Gastroesophageal sphincter (tissue), 4 donors: ENCODE measurements around the gene CHRNA9. TPM values are rescaled to one million over a fixed set of nuclear protein-coding genes. Genes with fewer than 3 reads are reported as not detected.
"Not testable (repeated sequence)": the region's sequence is repeated elsewhere in the genome, so short reads cannot be mapped to it uniquely, and the experiment has no call there.

Experiments used
- ATAC-seq: fragments of 150-250 bp; one replicate; pipeline ENCODE4 v1.9.1; 2016; ENCODE audit warnings: mild to moderate bottlenecking, moderate library complexity
- H3K27ac ChIP-seq, 4 donors: fragments of 200-600 bp; sonication (generic) in 3 of 4; 1 replicate in 3 of 4; 2 replicates in 1 of 4; pipeline ENCODE4 v1.5.1; 2016 to 2019
- H3K27me3 ChIP-seq: fragments of 200-600 bp; sonication (generic); one replicate; pipeline ENCODE4 v1.5.1; 2019
- H3K36me3 ChIP-seq, 2 donors: fragments of 200-600 bp; sonication (generic); one replicate each; pipeline ENCODE4 v1.5.1; 2019; ENCODE audit warnings: control low read depth in 1 of 2
- H3K4me1 ChIP-seq, 3 donors: fragments of 200-600 bp; sonication (generic); 1 replicate in 2 of 3; 2 replicates in 1 of 3; pipeline ENCODE4 v1.5.1; 2016 to 2019; ENCODE audit warnings: control low read depth in 2 of 3
- H3K4me3 ChIP-seq, 2 donors: fragments of 200-600 bp; sonication (generic); one replicate each; pipeline ENCODE4 v1.5.1; 2019; ENCODE audit warnings: mild to moderate bottlenecking in 1 of 2, moderate library complexity in 1 of 2
- H3K9me3 ChIP-seq, 3 donors: fragments of 200-600 bp; sonication (generic); one replicate each; pipeline ENCODE4 v1.5.1; 2017 to 2019; ENCODE audit warnings: control low read depth in 2 of 3
- EP300 ChIP-seq: sonication (generic); formaldehyde crosslinking; IDR thresholded peaks from one replicate; pipeline ENCODE4 v1.6.1; 2017; ENCODE audit warnings: antibody characterized with exemption, mild to moderate bottlenecking
- POLR2A ChIP-seq, 2 donors: fragments of 450-650 bp; IDR thresholded peaks; one replicate each; pipeline ENCODE4 v1.6.1; 2017; ENCODE audit warnings: antibody characterized with exemption in 2 of 2, mild to moderate bottlenecking in 2 of 2, moderate library complexity in 1 of 2
- POLR2AphosphoS5 ChIP-seq: sonication (generic); formaldehyde crosslinking; IDR thresholded peaks from one replicate; pipeline ENCODE4 v1.6.1; 2017; ENCODE audit warnings: antibody characterized with exemption
- WGBS, 2 donors: methylation state at CpG; one replicate each; pipeline ENCODE4 v1.1.5; 2018; ENCODE audit warnings: low coverage in 1 of 2; 5-methylcytosine and 5-hydroxymethylcytosine counted together
- total RNA-seq, 4 donors: library from RNA; depleted of rRNA; stranded (reverse); fragments of >200 nt; gene quantifications; one replicate each; pipeline ENCODE4 v1.1.0, GENCODE V29; 2016
- TF ChIP-seq, protein P1 (sequence below), 4 experiments: fragments of 200-600 bp in 2 of 4; fragments of 450-650 bp in 2 of 4; sonication (generic) in 1 of 4; IDR thresholded peaks; one replicate each; pipeline ENCODE4 v1.5.1; 2017 to 2019; ENCODE audit warnings: antibody characterized with exemption in 4 of 4, mild to moderate bottlenecking in 2 of 4, moderate library complexity in 2 of 4

Gene CHRNA9
- total RNA-seq, result not detected

DNA sequence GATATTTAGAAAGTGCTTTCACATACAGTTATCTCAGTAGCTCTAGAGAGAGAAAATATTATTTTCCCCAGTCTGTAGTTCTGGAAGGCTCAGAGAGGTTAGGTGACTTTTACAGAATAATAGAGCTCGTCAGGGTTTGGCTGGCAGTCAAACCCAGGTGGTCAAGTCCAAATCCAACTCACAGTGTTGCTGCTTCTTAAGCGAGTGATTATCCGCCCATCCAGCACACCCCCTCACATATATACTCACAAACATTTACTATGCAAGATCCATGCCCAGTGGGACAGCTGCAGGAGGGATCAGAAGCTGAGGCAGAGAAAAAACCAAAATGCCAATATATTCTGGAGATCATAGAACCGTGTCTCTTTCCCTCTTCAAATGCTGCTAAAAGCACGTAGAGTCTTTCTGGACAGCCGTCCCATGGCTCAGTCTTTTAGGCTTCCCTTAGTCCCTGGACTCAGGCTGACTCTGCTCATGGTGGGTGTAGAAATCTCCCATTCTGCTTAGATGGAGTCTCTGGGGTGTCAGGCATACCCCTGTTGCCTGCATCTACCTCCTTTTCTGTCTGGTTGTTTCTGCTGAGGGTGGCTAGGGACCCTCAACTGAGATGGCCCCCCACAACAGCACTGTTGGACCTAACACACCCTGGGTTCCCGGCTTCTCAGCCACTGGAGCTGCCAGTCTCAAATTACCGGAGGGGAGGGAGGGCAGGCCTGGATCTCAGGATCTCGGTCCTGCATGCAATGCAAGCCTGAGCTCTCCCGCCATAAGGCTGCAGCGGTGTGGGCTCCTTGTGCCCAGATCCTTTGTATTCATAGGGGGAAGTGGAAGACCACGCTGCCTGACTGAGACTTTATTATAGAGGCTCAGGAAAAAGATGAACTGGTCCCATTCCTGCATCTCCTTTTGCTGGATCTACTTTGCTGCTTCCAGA is at the start of gene CHRNA9:
TSS of gene CHRNA9 (plus strand) at position 743 of the 934 bp plus-strand sequence. CDS start at position 878, 135 bp downstream.
- no peak within 1 kb of the TSS for H3K4me3 ChIP-seq
- no peak for ATAC-seq
- no peaks in the 10 kb centered on the region for H3K4me1 ChIP-seq
- WGBS, 2 donors, result 39 to 71% methylated on average over 4 to 7 of the region's 12 CpGs
- no peaks in the 10 kb centered on the region for H3K9me3 ChIP-seq
- H3K27ac ChIP-seq, result no peak within 1 kb of the TSS
- H3K27me3 ChIP-seq, result no peaks in the 10 kb centered on the region
- no peak for TF ChIP-seq POLR2A (IDR thresholded peaks at IDR 0.05)
- TF ChIP-seq, protein P1, sequence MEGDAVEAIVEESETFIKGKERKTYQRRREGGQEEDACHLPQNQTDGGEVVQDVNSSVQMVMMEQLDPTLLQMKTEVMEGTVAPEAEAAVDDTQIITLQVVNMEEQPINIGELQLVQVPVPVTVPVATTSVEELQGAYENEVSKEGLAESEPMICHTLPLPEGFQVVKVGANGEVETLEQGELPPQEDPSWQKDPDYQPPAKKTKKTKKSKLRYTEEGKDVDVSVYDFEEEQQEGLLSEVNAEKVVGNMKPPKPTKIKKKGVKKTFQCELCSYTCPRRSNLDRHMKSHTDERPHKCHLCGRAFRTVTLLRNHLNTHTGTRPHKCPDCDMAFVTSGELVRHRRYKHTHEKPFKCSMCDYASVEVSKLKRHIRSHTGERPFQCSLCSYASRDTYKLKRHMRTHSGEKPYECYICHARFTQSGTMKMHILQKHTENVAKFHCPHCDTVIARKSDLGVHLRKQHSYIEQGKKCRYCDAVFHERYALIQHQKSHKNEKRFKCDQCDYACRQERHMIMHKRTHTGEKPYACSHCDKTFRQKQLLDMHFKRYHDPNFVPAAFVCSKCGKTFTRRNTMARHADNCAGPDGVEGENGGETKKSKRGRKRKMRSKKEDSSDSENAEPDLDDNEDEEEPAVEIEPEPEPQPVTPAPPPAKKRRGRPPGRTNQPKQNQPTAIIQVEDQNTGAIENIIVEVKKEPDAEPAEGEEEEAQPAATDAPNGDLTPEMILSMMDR (IDR thresholded peaks at IDR 0.05), result no peak
- TF ChIP-seq POLR2AphosphoS5, result no peak
- no peak for TF ChIP-seq EP300
- H3K36me3 ChIP-seq, result no peaks in the 10 kb centered on the region

GRCh38 chr4:40285692-40286091 is 49.4 kb upstream of the CHRNA9 start:
- Histone ChIP-seq H3K4me3 (no peak overlapping the region), H3K9me3 (no peaks in the 10 kb centered on the region), H3K27me3 (no peaks in the 10 kb centered on the region), H3K27ac (no peak overlapping the region), H3K4me1 (no peaks in the 10 kb centered on the region), H3K36me3 (no peaks in the 10 kb centered on the region)
- WGBS, 2 donors, result no CpG with 5 or more reads among the region's 5 CpGs
- TF ChIP-seq, protein P1 (IDR thresholded peaks at IDR 0.05), result no peak
- TF ChIP-seq EP300 (no peak), POLR2A (IDR thresholded peaks at IDR 0.05) (no peak), POLR2AphosphoS5 (no peak)
- no peak for ATAC-seq

- no peak for ATAC-seq
- no peak for TF ChIP-seq EP300
- no peak for TF ChIP-seq POLR2AphosphoS5
- no peaks in the 10 kb centered on the region for H3K36me3 ChIP-seq
- no peak overlapping the region for H3K27ac ChIP-seq
- no peaks in the 10 kb centered on the region for H3K9me3 ChIP-seq
- H3K27me3 ChIP-seq, result no peaks in the 10 kb centered on the region
- no peak overlapping the region for H3K4me3 ChIP-seq
- WGBS, 2 donors, result 83 to 92% methylated on average over 7 to 8 of the region's 8 CpGs
- no peaks in the 10 kb centered on the region for H3K4me1 ChIP-seq
Observed at GRCh38 chr4:40288566-40288965, 46.6 kb upstream of the CHRNA9 start.

- no peaks in the 10 kb centered on the region for H3K9me3 ChIP-seq
- TF ChIP-seq EP300 (no peak), POLR2AphosphoS5 (no peak), POLR2A (IDR thresholded peaks at IDR 0.05) (no peak)
- TF ChIP-seq, protein P1 (IDR thresholded peaks at IDR 0.05), result no peak
- H3K27ac ChIP-seq, result no peak overlapping the region
- no peaks in the 10 kb centered on the region for H3K27me3 ChIP-seq
- ATAC-seq, result no peak
- no peaks in the 10 kb centered on the region for H3K36me3 ChIP-seq
- H3K4me1 ChIP-seq, result no peaks in the 10 kb centered on the region
- WGBS, 2 donors, result 34 to 41% methylated on average over 7 of the region's 7 CpGs
- no peak overlapping the region for H3K4me3 ChIP-seq
Observed at GRCh38 chr4:40289366-40290188, 45.6 kb upstream of the CHRNA9 start.

GRCh38 chr4:40290611-40291186 is 44.4 kb upstream of the CHRNA9 start:
- H3K36me3 ChIP-seq, H3K4me1 ChIP-seq, H3K27me3 ChIP-seq, H3K4me3 ChIP-seq, H3K9me3 ChIP-seq, ATAC-seq, H3K27ac ChIP-seq: not testable (repeated sequence)
- 52 to 67% methylated on average over 1 to 2 of the region's 2 CpGs for WGBS, 2 donors
